Dedifferentiated amniotic fluid mesenchymal stem cell (primary cell): ENCODE data around the gene VWF.

Source experiments
- DNase-seq: peaks from one replicate; pipeline ENCODE4 v3.0.0-alpha.2; 2016; ENCODE audit errors: extremely low spot score

Gene VWF

GRCh38 chr12:5952031-5952430, 172.4 kb downstream of the VWF start:
- DNase-seq, result no peak

GRCh38 chr12:5948696-5949095, 175.8 kb downstream of the VWF start:
- DNase-seq, result no peak

GRCh38 chr12:5947006-5947405, 177.5 kb downstream of the VWF start:
- no peak for DNase-seq

- DNase-seq, result no peak
Measured at GRCh38 chr12:5946388-5946787, 178.1 kb downstream of the VWF start.

- peak; percentile 18 for DNase-seq
Measured at GRCh38 chr12:5945071-5946008, 179.1 kb downstream of the VWF start, which contains the start of gene ANO2. TSS of gene ANO2 (minus strand) at chr12:5945259. CDS start at chr12:5945217, 42 bp downstream.

GRCh38 chr12:5944688-5945070, 179.8 kb downstream of the VWF start:
- DNase-seq, result peak; percentile 18

- no peak for DNase-seq
Measured at GRCh38 chr12:5944053-5944452, 180.4 kb downstream of the VWF start.

- no peak for DNase-seq
Measured at GRCh38 chr12:5941907-5942306, 182.6 kb downstream of the VWF start.

- DNase-seq, result no peak
Measured at GRCh38 chr12:5927732-5928516, 196.5 kb downstream of the VWF start.

- no peak for DNase-seq
Measured at GRCh38 chr12:5925646-5926045, 198.8 kb downstream of the VWF start.

GRCh38 chr12:5924342-5924741, 200.1 kb downstream of the VWF start:
- no peak for DNase-seq

GRCh38 chr12:5923751-5924150, 200.7 kb downstream of the VWF start:
- no peak for DNase-seq

GRCh38 chr12:5923043-5923605, 201.3 kb downstream of the VWF start:
- no peak for DNase-seq

GRCh38 chr12:5921966-5922899, 202.2 kb downstream of the VWF start:
- DNase-seq, result no peak

GRCh38 chr12:5921027-5921909, 203.2 kb downstream of the VWF start:
- DNase-seq, result no peak

GRCh38 chr12:5916785-5917290, 207.6 kb downstream of the VWF start:
- DNase-seq, result no peak

GRCh38 chr12:5915511-5915910, 209.0 kb downstream of the VWF start:
- DNase-seq, result no peak

GRCh38 chr12:5914387-5915149, 209.9 kb downstream of the VWF start:
- no peak for DNase-seq

- no peak for DNase-seq
Measured at GRCh38 chr12:5913387-5913786, 211.1 kb downstream of the VWF start.
